GM15510 (cell line): ENCODE measurements around the gene REC8.
A peak's percentile ranks its signal among the peaks of the same experiment; 100 is the strongest.

Experiments used
- POLR2A ChIP-seq: IDR thresholded peaks from 3 replicates; pipeline ENCODE4 v1.6.1; 2011; ENCODE audit warnings: borderline replicate concordance; ENCODE audit not compliant: insufficient read length; ENCODE audit errors: extremely low read depth

The REC8 gene

GRCh38 chr14:24135834-24136683 is 35.8 kb upstream of the REC8 start, which contains the start of gene PSME1:
TSS of gene PSME1 (plus strand) at chr14:24136194. CDS start at chr14:24136263, 69 bp downstream.
- peak; percentile 77 for TF ChIP-seq POLR2A

DNA sequence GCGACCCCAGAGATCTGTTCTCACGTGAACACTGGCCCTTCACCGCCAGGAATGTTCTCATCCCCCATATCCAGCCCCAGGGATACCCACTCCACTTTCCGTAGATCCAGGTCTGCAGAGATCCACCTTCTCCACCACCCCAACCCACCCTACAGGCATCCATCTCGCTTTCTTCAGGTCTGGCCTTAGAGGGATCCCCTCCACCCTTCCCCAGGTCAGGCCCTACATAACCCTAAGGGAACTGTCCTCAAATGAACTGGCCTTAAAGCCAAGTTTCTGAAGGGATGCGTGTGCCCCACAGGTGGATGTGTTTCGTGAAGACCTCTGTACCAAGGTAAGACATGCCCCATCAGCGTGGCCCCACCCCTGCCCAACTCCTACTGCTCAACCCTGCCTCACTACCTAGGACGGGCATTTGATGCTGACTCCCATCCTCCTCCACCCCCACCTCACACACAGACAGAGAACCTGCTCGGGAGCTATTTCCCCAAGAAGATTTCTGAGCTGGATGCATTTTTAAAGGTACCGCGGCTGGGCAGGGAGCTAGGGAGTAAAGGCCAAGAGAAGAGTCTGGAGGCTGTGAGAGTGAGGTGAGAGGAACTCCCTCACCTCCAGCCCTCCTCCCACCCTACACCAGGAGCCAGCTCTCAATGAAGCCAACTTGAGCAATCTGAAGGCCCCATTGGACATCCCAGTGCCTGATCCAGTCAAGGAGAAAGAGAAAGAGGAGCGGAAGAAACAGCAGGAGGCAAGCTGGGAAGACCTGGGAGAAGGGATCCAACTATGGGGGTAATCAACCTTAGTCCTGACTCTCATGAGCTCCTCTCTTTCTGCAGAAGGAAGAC is 35.0 kb upstream of the REC8 start:
- no peak for TF ChIP-seq POLR2A

DNA sequence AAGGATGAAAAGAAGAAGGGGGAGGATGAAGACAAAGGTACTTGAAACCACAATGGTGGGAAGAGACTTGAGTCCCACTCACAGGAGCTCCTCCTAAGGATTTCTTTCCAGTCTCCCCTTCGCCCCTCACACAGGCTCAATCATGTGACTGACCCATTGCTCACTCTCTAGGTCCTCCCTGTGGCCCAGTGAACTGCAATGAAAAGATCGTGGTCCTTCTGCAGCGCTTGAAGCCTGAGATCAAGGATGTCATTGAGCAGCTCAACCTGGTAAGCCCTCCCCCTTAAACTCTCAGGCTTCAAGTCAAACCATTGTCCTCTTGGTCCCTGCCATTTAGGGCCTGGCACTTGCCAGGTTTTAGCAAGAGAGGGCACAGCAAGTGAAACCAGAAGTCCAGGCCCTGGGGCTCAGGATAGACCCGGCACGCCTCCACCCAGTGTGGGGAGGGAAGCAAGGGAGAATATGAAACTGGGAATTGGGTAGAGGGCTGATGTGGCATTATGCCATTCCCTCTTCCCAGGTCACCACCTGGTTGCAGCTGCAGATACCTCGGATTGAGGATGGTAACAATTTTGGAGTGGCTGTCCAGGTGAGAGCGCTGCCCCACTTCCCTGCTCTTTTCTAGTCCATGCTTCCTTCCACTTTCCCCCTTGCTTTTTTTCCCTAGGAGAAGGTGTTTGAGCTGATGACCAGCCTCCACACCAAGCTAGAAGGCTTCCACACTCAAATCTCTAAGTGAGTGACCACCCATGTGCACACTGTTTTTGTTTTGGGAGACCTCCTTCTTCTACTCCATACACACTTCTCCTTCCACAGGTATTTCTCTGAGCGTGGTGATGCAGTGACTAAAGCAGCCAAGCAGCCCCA is 34.1 kb upstream of the REC8 start:
- no peak for TF ChIP-seq POLR2A

GRCh38 chr14:24138396-24139271 is 33.2 kb upstream of the REC8 start:
- TF ChIP-seq POLR2A, result no peak

GRCh38 chr14:24139272-24139934 is 32.5 kb upstream of the REC8 start:
- TF ChIP-seq POLR2A, result no peak

DNA sequence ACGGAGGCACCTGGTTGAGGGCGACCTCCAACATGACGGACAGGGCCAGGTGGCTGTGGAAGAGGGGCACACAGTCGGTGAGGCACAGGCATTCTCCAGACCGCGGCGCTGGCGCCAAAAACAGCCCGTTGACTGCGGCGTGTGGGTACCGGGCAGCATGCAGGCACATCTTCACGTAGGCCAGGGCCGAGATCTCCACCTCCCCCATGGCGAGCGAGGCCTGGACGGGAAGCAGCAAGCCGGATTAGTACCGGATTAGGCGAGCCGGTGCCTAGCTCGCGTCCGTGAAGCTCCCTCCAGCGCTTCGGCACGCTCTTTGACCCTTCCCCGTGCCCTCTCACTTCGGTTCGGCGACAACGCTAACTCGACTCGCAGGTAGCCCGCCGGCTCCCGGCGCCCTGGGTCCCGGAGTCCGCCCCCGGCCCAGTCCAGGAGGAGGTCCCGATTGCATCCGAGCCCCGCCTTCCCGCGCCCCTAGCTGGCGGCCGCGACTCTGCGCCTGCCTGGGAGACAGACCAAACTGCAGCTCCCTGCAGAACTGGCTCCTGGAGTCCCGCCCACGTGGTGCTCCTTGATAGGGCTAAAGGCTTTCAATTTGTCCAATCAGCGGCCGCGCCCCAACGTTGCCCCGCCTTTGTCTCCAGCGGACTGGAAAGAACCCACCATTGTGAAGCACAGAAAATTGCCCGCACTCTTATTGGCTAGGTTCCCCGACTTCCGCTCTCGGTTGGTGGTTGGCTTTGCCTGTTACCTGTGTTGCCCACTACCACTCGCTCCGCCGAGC is 30.6 kb upstream of the REC8 start, which contains the start of gene EMC9:
Gene EMC9, minus strand, starts transcription at position 495 of the 784 bp plus-strand sequence. Its CDS starts 287 bp downstream, at position 208.
- TF ChIP-seq POLR2A, result peak; percentile 95

- TF ChIP-seq POLR2A, result no peak
Observed at GRCh38 chr14:24143511-24143910, 28.4 kb upstream of the REC8 start.

GRCh38 chr14:24144451-24144850 is 27.4 kb upstream of the REC8 start:
- TF ChIP-seq POLR2A, result no peak

- TF ChIP-seq POLR2A, result no peak
Observed at GRCh38 chr14:24145219-24145618, 26.7 kb upstream of the REC8 start.

DNA sequence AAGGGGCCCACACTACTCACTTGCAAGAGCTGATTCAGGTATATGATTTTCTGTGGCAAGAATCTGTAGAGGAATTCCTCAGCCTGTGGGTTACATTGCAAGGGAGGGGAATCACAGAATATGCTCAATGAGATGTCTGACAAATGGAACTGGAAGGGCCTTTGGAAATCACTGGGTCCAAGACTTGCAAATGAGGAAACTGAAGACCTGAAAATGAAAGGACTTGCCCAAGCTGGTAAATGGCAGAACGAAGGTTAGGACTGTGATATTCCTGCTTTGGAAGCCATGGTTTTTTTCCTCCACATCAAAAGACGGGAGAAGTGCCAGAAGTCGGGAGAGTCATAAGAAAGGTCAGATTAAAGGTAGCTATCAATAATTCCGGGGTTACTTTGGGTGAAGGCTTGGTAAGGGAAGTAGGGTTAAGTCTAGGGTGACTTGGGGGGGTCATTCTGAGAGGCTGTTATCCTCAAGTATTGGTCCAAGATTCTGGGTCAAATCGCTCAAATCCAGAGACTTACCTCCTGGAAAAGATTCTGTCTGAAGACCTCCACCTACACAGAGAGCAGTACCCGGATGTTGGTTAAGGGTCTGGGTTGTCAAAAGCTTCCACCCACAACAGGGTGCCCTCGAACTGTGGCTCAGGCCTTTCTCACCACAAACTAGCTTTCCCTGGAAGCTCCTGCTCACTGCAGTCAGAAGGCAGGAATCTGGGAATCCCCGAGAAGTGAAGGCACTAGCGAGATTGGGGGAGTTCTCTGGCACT is 26.0 kb upstream of the REC8 start:
- no peak for TF ChIP-seq POLR2A

DNA sequence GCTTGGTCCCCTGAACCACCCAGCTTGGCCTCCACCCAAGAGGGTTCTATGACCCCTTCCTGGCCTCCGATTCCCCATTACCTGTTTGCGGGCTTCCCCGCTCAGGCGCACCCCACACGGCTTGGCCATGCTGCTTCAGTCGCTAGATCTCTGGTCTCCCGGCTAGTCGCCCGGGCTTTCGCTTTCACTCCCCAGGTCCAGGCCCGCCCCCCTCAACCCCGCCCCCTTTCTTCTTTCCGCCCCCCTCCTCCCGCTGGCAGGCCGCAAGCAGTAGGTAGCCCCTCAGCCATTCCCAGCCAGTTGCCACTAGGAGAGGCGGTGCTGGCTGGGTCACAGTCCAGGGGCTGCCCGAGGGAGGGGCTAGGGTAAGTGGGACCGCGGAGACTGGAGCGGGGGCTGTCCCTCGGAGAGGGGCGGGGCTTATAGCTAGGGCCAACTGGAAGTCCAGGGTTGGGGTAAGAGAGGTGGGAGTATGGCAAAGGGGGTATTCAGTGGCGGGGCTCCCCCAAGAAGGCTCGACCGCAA is 25.4 kb upstream of the REC8 start, which contains the start of gene PSME2:
Gene PSME2, minus strand, starts transcription at position 158 of the 525 bp plus-strand sequence. Its CDS starts 29 bp downstream, at position 129.
- TF ChIP-seq POLR2A, result peak; percentile 68

DNA sequence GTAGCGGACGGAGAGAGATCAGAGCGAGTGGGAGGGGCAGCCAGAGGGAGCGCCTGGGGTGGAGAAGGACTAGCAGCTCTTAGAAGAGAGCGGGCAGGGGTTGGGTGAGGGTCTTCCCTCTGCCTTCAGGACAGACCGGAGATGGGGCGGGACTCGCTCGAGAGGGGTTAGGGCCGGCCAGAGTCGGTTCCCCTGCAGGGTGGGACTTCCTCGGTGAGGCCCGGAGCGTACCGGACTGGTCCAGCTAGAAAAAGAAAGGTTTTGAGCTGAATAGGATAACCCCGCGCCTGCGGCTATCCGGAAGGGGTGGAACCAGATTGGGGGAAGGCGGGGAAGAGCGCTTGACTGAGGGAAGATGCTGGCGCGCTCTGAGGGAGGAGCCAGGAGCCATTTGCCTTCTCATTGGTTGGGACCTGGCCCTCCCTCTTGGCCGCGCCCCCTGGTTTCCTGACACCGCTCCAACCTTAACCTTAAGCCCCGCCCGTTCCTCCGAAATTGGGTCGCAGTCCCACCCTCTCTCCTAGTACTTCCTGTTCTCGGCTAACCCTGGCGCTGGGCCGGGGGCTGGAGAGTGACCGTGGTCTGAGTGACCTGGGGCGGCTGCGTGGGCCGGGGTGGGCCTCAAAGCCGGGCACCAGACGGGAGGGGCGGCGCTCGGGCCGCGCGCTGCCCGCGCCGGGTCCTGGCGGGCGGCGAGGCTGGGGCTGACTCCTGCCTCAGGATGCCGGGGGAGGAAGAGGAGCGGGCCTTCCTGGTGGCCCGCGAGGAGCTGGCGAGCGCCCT is 24.7 kb upstream of the REC8 start, which contains the start of gene RNF31:
Gene RNF31, plus strand, starts transcription at position 521 of the 783 bp plus-strand sequence. Its CDS starts 201 bp downstream, at position 722.
- TF ChIP-seq POLR2A, result peak; percentile 67
